HG03025 (cell line): ENCODE data around the gene TET1.
"Not testable (repeated sequence)": the region's sequence is repeated elsewhere in the genome, so short reads cannot be mapped to it uniquely, and the experiment has no call there.

Experiments
- ATAC-seq: cut with Tn5 transposase; IDR thresholded peaks from one replicate; pipeline ENCODE4 v1.9.1; 2021; ENCODE audit warnings: mild to moderate bottlenecking, moderate library complexity; ENCODE audit not compliant: unreplicated experiment, low FRiP score

The TET1 gene

GRCh38 chr10:68562661-68563570, 2.8 kb downstream of the TET1 start:
- no peak for ATAC-seq

- ATAC-seq, result no peak
These were observed 4.6 kb downstream of the TET1 start for GRCh38 chr10:68564712-68565111.

- no peak for ATAC-seq
These were observed 5.5 kb downstream of the TET1 start for GRCh38 chr10:68565658-68566057.

GRCh38 chr10:68566351-68566750, 6.2 kb downstream of the TET1 start:
- no peak for ATAC-seq

- no peak for ATAC-seq
These were observed 6.8 kb downstream of the TET1 start for GRCh38 chr10:68566955-68567354.

- no peak for ATAC-seq
These were observed 12.0 kb downstream of the TET1 start for GRCh38 chr10:68572151-68572550.

GRCh38 chr10:68574051-68574450, 13.9 kb downstream of the TET1 start:
- ATAC-seq, result no peak

- no peak for ATAC-seq
These were observed 16.0 kb downstream of the TET1 start for GRCh38 chr10:68576118-68576517.

GRCh38 chr10:68578974-68579373, 18.8 kb downstream of the TET1 start:
- ATAC-seq, result no peak

- not testable (repeated sequence) for ATAC-seq
These were observed 24.1 kb downstream of the TET1 start for GRCh38 chr10:68584187-68584586.

GRCh38 chr10:68586606-68587305, 26.6 kb downstream of the TET1 start:
- no peak for ATAC-seq

- no peak for ATAC-seq
These were observed 34.3 kb downstream of the TET1 start for GRCh38 chr10:68594405-68594804.

GRCh38 chr10:68595513-68595912, 35.4 kb downstream of the TET1 start:
- no peak for ATAC-seq

GRCh38 chr10:68597407-68597806, 37.3 kb downstream of the TET1 start:
- ATAC-seq, result no peak

- ATAC-seq, result no peak
These were observed 39.0 kb downstream of the TET1 start for GRCh38 chr10:68598978-68599770.

- no peak for ATAC-seq
These were observed 39.6 kb downstream of the TET1 start for GRCh38 chr10:68599771-68600040.

GRCh38 chr10:68600041-68600778, 40.1 kb downstream of the TET1 start:
- ATAC-seq, result peak; percentile 65

GRCh38 chr10:68601501-68602265, 41.5 kb downstream of the TET1 start:
- ATAC-seq, result no peak

GRCh38 chr10:68602434-68602833, 42.3 kb downstream of the TET1 start:
- no peak for ATAC-seq

GRCh38 chr10:68603766-68604165, 43.6 kb downstream of the TET1 start:
- no peak for ATAC-seq
